IPS-NIHi7 (cell line): Measurements from ENCODE around the gene GPR39.

Experiments
- DNase-seq: peaks from one replicate; pipeline ENCODE4 v3.0.0; 2012; ENCODE audit warnings: mixed read lengths; ENCODE audit errors: extremely low spot score

The GPR39 gene

GRCh38 chr2:132414081-132414480, 2.5 kb upstream of the GPR39 start:
- no peak for DNase-seq

DNA sequence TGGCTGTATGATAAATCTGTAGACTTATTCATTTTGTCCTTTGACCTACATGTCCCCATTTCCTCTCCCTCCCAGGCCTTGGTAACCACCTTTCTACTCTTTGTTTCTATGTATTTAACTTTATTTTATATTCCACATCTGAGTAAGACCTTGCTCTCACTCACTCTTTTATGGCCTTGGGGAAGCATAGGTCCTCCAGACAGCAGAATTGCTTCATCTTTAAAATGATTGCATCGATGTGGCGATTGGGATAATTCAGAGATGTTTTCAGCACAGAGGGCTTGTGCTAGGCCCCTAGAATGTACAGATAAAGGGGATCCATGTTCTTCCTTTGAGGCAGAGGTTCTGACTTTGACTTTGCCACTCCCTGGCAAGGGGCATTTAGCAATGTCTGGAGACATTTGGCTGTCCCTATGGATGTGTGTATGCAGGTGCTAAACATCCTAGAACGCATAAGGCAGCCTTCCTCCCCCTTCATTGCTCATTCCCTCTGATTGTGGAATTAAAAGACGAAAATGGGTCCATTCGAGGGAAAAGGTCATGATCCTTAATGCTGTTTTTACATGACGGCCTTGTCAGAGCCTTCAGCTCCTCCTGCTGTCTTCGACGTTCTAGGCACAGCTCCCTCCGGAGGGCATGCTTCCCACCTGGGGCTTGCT, 1.2 kb upstream of the GPR39 start:
- DNase-seq, result no peak

DNA sequence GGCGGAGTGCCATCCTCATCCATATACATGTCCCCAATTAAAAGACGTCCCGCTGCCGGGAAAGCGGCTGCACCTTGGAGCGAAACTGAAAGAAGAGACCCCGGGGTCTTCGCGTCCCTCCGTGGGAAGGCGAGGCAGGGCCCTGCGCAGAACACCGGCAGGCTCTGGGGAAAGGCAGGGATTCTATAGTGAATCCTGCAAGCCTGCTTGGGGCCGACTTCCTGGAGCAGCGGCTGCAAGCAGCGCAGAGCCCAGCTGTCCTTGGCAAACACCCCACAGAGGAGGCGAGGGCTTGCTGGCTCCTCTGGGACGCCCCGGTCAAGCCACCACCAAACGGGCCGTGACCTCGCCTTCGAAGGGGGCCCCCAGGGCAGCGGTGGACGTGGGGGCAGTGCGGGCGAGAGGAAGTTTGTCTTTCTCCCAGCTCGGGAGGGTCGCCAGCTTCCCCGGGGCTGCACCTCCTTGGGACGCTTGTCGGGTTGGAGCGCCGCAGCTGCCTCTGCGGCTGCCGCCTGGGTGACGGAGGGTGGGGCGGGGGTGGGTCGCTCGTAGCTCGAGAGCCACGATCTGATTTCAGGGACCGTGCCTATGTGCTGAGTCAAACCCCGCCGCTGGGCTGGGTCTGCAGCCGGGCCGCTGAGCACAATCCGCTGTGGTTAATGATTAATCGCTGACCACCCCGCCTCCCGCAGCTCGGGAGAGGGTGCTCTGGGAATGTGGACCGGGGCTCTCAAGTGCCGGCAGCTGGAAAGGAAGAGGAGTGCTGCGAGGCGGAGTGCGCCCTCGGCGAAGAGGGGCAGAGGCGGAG, 486 bp upstream of the GPR39 start:
- peak; percentile 83 for DNase-seq

- no peak for DNase-seq
These were observed 928 bp downstream of the GPR39 start for GRCh38 chr2:132417430-132418035.

GRCh38 chr2:132419235-132419634, 2.6 kb downstream of the GPR39 start:
- no peak for DNase-seq

- DNase-seq, result no peak
These were observed 3.3 kb downstream of the GPR39 start for GRCh38 chr2:132419941-132420340.

GRCh38 chr2:132420816-132421805, 4.5 kb downstream of the GPR39 start:
- DNase-seq, result no peak

- no peak for DNase-seq
These were observed 6.1 kb downstream of the GPR39 start for GRCh38 chr2:132422736-132423135.

- DNase-seq, result no peak
These were observed 8.0 kb downstream of the GPR39 start for GRCh38 chr2:132424526-132425121.

GRCh38 chr2:132426033-132426432, 9.4 kb downstream of the GPR39 start:
- DNase-seq, result no peak

- no peak for DNase-seq
These were observed 10.1 kb downstream of the GPR39 start for GRCh38 chr2:132426656-132427055.

DNA sequence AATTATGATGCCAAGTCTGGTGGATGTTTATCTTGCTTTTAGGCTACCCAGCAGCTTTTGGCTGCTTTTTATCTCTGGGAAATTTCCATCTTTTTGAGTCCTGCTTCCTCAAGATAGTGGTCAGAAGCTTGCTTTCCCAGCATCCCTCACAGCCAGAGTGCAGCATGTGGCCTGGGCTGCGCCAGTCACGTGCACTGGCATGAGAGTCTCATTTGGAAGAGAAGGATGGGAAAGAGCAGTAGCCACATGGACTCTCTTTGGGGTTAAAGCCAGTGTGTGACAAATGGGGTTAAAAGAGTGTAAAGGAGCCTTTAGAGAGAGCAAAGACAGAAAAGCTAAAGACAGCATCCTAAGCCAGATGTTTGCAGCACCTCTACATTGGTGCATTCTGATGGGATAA, 12.7 kb downstream of the GPR39 start:
- DNase-seq, result no peak

DNA sequence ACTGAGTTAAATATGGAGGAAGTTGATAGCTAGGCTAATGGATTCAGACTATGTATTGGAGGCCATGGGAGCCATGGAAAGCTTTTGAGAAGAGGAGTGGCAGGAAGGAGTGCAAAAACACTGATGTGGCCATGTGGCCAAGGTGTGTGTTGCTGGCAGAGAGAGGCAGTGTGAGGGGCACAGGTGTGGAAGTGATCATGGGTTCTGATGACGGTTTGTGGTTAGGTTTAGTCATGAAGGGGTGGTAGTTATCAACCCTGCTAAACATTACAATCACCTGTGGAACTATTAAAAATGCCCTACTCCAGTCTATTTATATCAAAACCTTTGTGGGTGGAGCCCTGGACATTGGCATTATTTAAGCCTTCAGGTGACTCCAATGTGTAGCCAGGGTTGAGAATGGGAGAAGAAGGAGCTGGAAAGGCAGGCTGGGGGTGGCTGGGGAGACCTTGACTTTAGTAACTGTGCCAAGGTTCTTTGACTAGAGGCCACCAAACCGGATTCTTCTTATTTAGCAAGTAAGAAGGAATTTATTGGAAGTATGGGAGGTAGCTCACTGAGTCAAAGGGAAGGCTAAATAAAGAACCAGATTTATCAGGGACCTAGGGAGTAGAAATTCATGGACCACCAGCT, 13.5 kb downstream of the GPR39 start:
- no peak for DNase-seq

DNA sequence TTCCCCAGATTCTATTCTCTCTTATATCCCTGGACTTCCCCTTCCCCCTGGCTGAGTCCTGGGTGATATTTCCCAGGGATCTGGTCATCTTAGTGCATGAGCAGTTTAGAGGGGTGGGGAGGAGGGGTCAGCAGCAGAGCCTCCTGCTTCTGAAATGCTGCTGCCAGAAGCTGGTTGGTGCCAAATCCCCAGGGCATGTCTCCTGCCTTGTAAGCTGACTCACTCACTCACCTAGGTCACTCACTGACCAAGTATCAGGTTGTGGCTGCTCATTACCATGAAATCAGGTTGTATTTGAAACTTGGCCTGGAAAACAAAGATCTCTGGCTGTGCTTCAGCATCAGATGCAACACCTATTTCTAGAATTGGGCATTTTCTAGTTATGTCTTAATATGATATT, 14.3 kb downstream of the GPR39 start:
- DNase-seq, result no peak

- DNase-seq, result no peak
These were observed 21.5 kb downstream of the GPR39 start for GRCh38 chr2:132437852-132438669.

GRCh38 chr2:132438691-132439090, 22.1 kb downstream of the GPR39 start:
- no peak for DNase-seq

DNA sequence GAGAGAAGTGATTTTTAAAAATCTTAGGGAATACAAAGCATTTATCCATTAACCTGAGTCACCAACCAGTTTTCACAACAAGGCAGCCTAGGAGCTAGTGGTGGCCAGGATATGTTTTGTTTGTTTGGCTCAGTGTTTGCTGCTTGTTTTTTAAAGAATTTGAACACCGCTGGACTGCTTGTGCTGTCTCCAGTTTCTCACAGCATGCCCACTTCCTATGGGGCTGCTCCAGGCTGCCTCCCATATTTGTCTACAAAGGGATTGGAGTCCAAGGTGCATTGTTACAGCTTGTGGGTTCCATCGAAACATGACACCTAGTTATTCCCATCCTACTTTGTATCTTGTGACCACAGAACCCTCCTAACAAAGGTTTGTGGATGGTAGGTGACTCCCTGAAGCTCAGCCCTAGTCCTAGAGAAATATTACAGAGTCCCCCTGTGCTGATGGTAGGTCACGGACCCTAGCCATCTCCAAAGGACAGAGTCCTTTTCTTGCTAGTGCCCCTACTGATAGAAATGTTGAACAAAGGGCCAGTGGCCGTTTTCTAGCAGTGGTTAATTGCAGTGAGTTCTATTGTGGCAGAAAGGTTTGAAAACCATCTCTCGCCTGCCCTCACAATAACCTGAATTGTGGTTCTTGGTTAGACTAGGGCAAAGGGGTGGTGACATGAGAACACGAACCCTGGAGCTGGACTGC, 23.2 kb downstream of the GPR39 start:
- DNase-seq, result no peak

- DNase-seq, result peak; percentile 37
These were observed 24.4 kb downstream of the GPR39 start for GRCh38 chr2:132441051-132441450.

DNA sequence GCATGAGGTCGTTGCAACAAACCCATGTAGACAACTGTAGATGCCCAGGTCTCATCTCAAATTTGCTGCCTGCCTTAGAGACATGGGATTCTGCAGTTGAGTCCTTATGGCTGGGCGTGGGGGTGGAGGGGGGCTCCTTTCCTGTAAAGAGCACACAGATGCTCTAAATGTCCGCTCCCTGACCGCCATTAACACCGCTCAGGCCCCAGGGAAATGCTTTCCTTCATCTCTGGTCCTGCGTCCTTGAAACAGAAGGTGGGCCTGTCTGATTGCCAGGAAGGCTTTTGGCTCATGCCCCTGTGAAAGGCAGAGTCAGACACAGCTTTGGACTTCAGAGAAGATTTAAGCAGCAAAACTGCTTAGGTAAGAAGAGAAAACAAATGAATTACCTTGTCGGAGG, 25.7 kb downstream of the GPR39 start:
- no peak for DNase-seq
